Testis (tissue), 2 donors: ENCODE data around the gene ADAMTSL1.

ENCODE experiments used
- CTCF ChIP-seq, 3 experiments: fragments of 450-650 bp in 2 of 3; fragments of 200-600 bp in 1 of 3; sonication (generic) in 1 of 3; IDR thresholded peaks; one replicate each; pipeline ENCODE4 v1.5.1; 2016 to 2019; ENCODE audit warnings: antibody characterized with exemption in 3 of 3, mild to moderate bottlenecking in 2 of 3, moderate library complexity in 1 of 3
- POLR2A ChIP-seq: fragments of 450-650 bp; IDR thresholded peaks from one replicate; pipeline ENCODE4 v1.6.1; 2017; ENCODE audit warnings: antibody characterized with exemption, mild to moderate bottlenecking, moderate library complexity

GRCh38 chr9:18896004-18896403 lies 422.1 kb downstream of the ADAMTSL1 start:
- TF ChIP-seq CTCF (IDR thresholded peaks at IDR 0.05) (no peak), POLR2A (no peak)
